ENCODE results near the gene PBRM1. TPM values are rescaled to one million over a fixed set of nuclear protein-coding genes. Genes with fewer than 3 reads are reported as not detected.

PBRM1 gene
- total and polyA plus RNA-seq, 2 experiments from 2014 or later: 50.9 to 77.4 TPM

DNA sequence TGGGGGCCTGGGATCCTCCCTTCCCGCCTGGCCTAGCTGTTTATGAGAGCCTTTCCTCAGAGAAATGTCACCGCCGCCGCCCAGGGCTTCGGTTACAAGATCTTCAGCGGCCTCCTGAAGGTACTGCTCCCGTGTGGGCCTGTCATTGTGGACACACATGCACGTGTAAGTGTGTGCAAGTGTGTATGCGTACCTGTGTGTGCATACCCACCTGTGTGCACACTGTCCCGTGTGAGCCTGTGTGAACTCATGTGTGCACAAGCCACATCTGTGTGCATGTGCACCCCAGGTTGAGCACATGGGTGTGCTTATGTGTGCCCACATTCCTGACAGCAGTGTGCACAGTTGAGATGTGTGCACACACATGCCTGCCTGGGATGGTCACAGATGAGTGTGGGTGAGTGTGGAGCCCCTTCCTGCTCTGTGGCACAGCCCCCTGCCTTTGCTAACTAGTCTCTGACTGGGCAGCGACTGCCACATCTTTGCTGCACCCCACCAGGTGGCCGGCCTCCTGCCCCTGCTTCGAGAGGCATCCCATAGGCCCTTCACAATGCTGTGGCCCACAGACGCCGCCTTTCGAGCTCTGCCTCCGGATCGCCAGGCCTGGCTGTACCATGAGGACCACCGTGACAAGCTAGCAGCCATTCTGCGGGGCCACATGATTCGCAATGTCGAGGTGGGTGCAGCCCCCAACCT, 166.1 kb downstream of the PBRM1 start:
- no peak for DNase-seq (ENCODE audit: low spot score)
- TF ChIP-seq EZH2 (IDR thresholded peaks at IDR 0.05; ENCODE audit: borderline replicate concordance) (no peak), EZH2phosphoT487 (IDR thresholded peaks at IDR 0.05; ENCODE audit: low read depth, severe bottlenecking, unreplicated experiment) (no peak)
- TF ChIP-seq, protein P1, sequence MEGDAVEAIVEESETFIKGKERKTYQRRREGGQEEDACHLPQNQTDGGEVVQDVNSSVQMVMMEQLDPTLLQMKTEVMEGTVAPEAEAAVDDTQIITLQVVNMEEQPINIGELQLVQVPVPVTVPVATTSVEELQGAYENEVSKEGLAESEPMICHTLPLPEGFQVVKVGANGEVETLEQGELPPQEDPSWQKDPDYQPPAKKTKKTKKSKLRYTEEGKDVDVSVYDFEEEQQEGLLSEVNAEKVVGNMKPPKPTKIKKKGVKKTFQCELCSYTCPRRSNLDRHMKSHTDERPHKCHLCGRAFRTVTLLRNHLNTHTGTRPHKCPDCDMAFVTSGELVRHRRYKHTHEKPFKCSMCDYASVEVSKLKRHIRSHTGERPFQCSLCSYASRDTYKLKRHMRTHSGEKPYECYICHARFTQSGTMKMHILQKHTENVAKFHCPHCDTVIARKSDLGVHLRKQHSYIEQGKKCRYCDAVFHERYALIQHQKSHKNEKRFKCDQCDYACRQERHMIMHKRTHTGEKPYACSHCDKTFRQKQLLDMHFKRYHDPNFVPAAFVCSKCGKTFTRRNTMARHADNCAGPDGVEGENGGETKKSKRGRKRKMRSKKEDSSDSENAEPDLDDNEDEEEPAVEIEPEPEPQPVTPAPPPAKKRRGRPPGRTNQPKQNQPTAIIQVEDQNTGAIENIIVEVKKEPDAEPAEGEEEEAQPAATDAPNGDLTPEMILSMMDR (IDR thresholded peaks at IDR 0.05; ENCODE audit: poor library complexity): no peak
- Histone ChIP-seq H3K4me2 (no peak overlapping the region), H3K27ac (no peak overlapping the region), H3K79me2 (no peaks in the 10 kb centered on the region), H3K4me3 (no peak overlapping the region), H3K36me3 (replicated peaks; ENCODE audit: insufficient read depth, low read depth) (no peaks in the 10 kb centered on the region), H2AFZ (no peak overlapping the region), H3K9me2 (replicated peaks; ENCODE audit: insufficient read depth) (no peaks in the 10 kb centered on the region), H3K9me3 (ENCODE audit: low read depth) (no peaks in the 10 kb centered on the region), H4K20me1 (ENCODE audit: insufficient read depth, poor library complexity, severe bottlenecking) (no peaks in the 10 kb centered on the region), H3K27me3 (no peaks in the 10 kb centered on the region), H3K4me1 (ENCODE audit: insufficient read depth) (no peaks in the 10 kb centered on the region)
- 89% methylated on average over 22 of the region's 22 CpGs for WGBS (ENCODE audit: low lambda C conversion rate, missing lambda C conversion rate)

DNA sequence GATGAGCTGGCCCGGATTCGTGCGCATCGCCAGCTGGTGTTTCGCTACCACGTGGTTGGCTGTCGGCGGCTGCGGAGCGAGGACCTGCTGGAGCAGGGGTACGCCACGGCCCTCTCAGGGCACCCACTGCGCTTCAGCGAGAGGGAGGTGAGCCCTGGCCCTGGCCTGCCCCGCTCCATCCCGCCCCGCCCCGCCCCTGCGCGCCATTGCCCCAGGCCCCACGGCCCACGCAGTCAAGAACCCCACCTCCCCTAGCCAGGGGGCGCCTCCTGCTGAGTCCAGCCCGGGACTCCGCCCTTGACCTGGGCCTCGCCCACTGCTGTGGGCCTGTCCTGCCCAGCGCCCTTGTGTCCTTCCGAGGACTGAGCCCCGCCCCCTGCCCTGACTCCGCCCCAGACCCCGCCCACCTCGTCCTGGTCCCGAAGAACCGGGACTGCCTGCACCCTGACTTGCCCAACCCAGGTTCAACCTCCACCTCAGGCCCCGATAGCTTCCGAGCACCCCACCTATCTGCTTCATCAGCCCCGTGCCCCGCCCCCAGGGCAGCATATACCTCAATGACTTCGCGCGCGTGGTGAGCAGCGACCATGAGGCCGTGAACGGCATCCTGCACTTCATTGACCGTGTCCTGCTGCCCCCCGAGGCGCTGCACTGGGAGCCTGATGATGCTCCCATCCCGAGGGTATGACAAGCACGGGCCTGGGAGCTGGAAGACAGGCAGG, 166.8 kb downstream of the PBRM1 start:
- Histone ChIP-seq H3K4me2 (no peak overlapping the region), H3K27me3 (no peaks in the 10 kb centered on the region), H3K27ac (no peak overlapping the region), H2AFZ (no peak overlapping the region), H3K4me3 (no peak overlapping the region), H3K36me3 (replicated peaks; ENCODE audit: insufficient read depth, low read depth) (no peaks in the 10 kb centered on the region), H4K20me1 (ENCODE audit: insufficient read depth, poor library complexity, severe bottlenecking) (no peaks in the 10 kb centered on the region), H3K9me2 (replicated peaks; ENCODE audit: insufficient read depth) (no peaks in the 10 kb centered on the region), H3K4me1 (ENCODE audit: insufficient read depth) (no peaks in the 10 kb centered on the region), H3K9me3 (ENCODE audit: low read depth) (no peaks in the 10 kb centered on the region), H3K79me2 (no peaks in the 10 kb centered on the region)
- WGBS (ENCODE audit: low lambda C conversion rate, missing lambda C conversion rate): 59% methylated on average over 30 of the region's 50 CpGs
- TF ChIP-seq, protein P1 (IDR thresholded peaks at IDR 0.05; ENCODE audit: poor library complexity): no peak
- no peak for TF ChIP-seq EZH2 (IDR thresholded peaks at IDR 0.05; ENCODE audit: borderline replicate concordance)
- TF ChIP-seq EZH2phosphoT487 (IDR thresholded peaks at IDR 0.05; ENCODE audit: low read depth, severe bottlenecking, unreplicated experiment): no peak
- DNase-seq (ENCODE audit: low spot score): no peak

DNA sequence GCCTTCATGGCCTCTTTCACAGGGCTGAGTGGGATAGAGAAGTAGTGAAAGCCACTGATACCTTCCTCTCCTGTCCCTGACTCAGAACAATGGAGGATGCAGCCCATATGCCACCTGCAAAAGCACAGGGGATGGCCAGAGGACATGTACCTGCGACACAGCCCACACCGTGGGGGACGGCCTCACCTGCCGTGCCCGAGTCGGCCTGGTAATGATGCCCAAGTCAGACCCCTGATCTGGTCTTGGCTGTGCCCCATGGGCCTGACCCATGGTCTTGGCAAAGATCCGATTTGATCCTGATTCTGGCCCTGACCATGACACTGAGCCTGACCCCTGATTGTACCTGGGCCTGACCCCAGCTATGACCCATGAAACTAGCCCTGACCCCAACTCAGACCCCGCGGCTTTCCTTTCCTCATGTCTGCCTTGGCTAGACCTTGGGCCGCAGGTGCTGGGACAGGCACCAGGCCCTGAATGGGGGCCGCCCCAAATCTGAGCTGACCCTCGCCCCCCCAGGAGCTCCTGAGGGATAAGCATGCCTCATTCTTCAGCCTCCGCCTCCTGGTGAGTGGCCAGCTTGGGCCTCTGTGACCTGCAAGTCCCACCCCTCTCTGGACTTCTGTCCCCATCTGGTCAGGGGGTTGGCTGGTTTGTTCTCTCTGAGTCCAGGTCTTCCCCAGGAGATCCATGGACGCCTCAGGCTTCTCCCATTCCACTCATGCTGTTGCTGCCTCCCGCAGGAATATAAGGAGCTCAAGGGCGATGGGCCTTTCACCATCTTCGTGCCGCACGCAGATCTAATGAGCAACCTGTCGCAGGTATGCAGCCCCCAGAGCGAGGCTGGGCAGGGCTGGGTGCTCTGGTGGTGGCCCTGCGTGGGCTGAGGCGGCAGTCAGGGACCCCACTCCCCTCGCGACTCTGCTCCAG, 167.7 kb downstream of the PBRM1 start:
- H3K27me3 ChIP-seq: no peaks in the 10 kb centered on the region
- no peak for DNase-seq (ENCODE audit: low spot score)
- no peak overlapping the region for H2AFZ ChIP-seq
- WGBS (ENCODE audit: low lambda C conversion rate, missing lambda C conversion rate): 89% methylated on average over 25 of the region's 25 CpGs
- TF ChIP-seq, protein P1 (IDR thresholded peaks at IDR 0.05; ENCODE audit: poor library complexity): no peak
- no peak for TF ChIP-seq EZH2 (IDR thresholded peaks at IDR 0.05; ENCODE audit: borderline replicate concordance)
- no peak for TF ChIP-seq EZH2phosphoT487 (IDR thresholded peaks at IDR 0.05; ENCODE audit: low read depth, severe bottlenecking, unreplicated experiment)
- no peak overlapping the region for H3K27ac ChIP-seq
- H4K20me1 ChIP-seq (ENCODE audit: insufficient read depth, poor library complexity, severe bottlenecking): no peaks in the 10 kb centered on the region
- no peaks in the 10 kb centered on the region for H3K79me2 ChIP-seq
- no peaks in the 10 kb centered on the region for H3K9me3 ChIP-seq (ENCODE audit: low read depth)
- no peaks in the 10 kb centered on the region for H3K9me2 ChIP-seq (replicated peaks; ENCODE audit: insufficient read depth)
- no peaks in the 10 kb centered on the region for H3K36me3 ChIP-seq (replicated peaks; ENCODE audit: insufficient read depth, low read depth)
- no peaks in the 10 kb centered on the region for H3K4me1 ChIP-seq (ENCODE audit: insufficient read depth)
- H3K4me2 ChIP-seq: no peak overlapping the region
- H3K4me3 ChIP-seq: no peak overlapping the region
